HepG2 (cell line): Measurements from ENCODE around the gene IGFBP6. TPM values are rescaled to one million over a fixed set of nuclear protein-coding genes. Genes with fewer than 3 reads are reported as not detected.

Experiments
- CEBPG ChIP-seq: IDR thresholded peaks from 2 replicates; pipeline ENCODE4 v1.6.1; 2016
- ETV5 ChIP-seq: IDR thresholded peaks from 2 replicates; pipeline ENCODE4 v1.6.1; 2018; ENCODE audit warnings: missing biosample characterization, missing genetic modification reagents, inconsistent platforms, borderline replicate concordance
- HDAC1 ChIP-seq: sonication (generic); formaldehyde crosslinking; IDR thresholded peaks from 2 replicates; pipeline ENCODE4 v1.5.1; 2020; ENCODE audit warnings: mild to moderate bottlenecking, missing genetic modification reagents
- IKZF1 ChIP-seq: fragments of 450-650 bp; IDR thresholded peaks from 2 replicates; pipeline ENCODE4 v1.7.1; 2016
- MEIS1 ChIP-seq: sonication (generic); formaldehyde crosslinking; IDR thresholded peaks from 2 replicates; pipeline ENCODE4 v1.9.0; 2021; ENCODE audit warnings: mild to moderate bottlenecking, missing genetic modification reagents, moderate library complexity, borderline replicate concordance
- PATZ1 ChIP-seq: sonication (generic); formaldehyde crosslinking; IDR thresholded peaks from 2 replicates; pipeline ENCODE4 v1.4.0; 2020; ENCODE audit warnings: missing genetic modification reagents
- TARDBP ChIP-seq: sonication (generic); formaldehyde crosslinking; IDR thresholded peaks from 2 replicates; pipeline ENCODE4 v1.8.0; 2022; ENCODE audit warnings: mild to moderate bottlenecking, missing genetic modification reagents
- ZIK1 ChIP-seq: sonication (generic); formaldehyde crosslinking; IDR thresholded peaks from 2 replicates; pipeline ENCODE4 v1.5.0; 2020; ENCODE audit warnings: mild to moderate bottlenecking, low read depth, missing genetic modification reagents, borderline replicate concordance
- ZMAT3 ChIP-seq: sonication (generic); formaldehyde crosslinking; conservative IDR thresholded peaks from 2 replicates; pipeline ENCODE4 v1.7.0; 2021; ENCODE audit warnings: missing genetic modification reagents
- ZNF432 ChIP-seq: sonication (generic); formaldehyde crosslinking; IDR thresholded peaks from 2 replicates; pipeline ENCODE4 v1.5.0; 2020; ENCODE audit warnings: missing genetic modification reagents, mild to moderate bottlenecking, borderline replicate concordance
- ZNF616 ChIP-seq: sonication (generic); formaldehyde crosslinking; IDR thresholded peaks from 2 replicates; pipeline ENCODE4 v1.5.0; 2020; ENCODE audit warnings: low read depth, mild to moderate bottlenecking, missing genetic modification reagents
- ZSCAN20 ChIP-seq: sonication (generic); formaldehyde crosslinking; IDR thresholded peaks from 2 replicates; pipeline ENCODE4 v1.4.0; 2020; ENCODE audit warnings: missing genetic modification reagents, mild to moderate bottlenecking, borderline replicate concordance
- polyA plus RNA-seq, 8 experiments: library from polyadenylated mRNA; depleted of rRNA in 3 of 8; stranded (reverse) in 7 of 8; unstranded in 1 of 8; fragments of >200 nt; fragmentation: Illumina TruSeq in 4 of 8; extraction: Trizol in 4 of 8; gene quantifications; 2 replicates each; pipeline versions ENCODE4 v1.2.1 to v1.2.3, GENCODE V29; 2011 to 2016; ENCODE audit warnings: low read depth in 4 of 8, missing spikeins in 1 of 8, mixed read lengths in 1 of 8; ENCODE audit not compliant: insufficient read depth in 1 of 8
- total RNA-seq, 5 experiments: library from RNA; depleted of rRNA; stranded (reverse); fragments of >200 nt; fragmentation: Illumina TruSeq; extraction: Trizol; gene quantifications; 2 replicates each; pipeline ENCODE4 v1.2.3, GENCODE V29; 2016; ENCODE audit warnings: low read depth in 1 of 5
- TF ChIP-seq, protein P1 (sequence below): sonication (generic); formaldehyde crosslinking; IDR thresholded peaks from 2 replicates; pipeline ENCODE4 v1.5.0; 2020; ENCODE audit warnings: mild to moderate bottlenecking, missing genetic modification reagents, moderate library complexity

The IGFBP6 gene
- total and polyA plus RNA-seq, 2 of the 13 experiments (the other 11 are each of a cell fraction or from before 2014, with no cell fraction given) = 3.9 to 25.2 TPM

- TF ChIP-seq, protein P1, sequence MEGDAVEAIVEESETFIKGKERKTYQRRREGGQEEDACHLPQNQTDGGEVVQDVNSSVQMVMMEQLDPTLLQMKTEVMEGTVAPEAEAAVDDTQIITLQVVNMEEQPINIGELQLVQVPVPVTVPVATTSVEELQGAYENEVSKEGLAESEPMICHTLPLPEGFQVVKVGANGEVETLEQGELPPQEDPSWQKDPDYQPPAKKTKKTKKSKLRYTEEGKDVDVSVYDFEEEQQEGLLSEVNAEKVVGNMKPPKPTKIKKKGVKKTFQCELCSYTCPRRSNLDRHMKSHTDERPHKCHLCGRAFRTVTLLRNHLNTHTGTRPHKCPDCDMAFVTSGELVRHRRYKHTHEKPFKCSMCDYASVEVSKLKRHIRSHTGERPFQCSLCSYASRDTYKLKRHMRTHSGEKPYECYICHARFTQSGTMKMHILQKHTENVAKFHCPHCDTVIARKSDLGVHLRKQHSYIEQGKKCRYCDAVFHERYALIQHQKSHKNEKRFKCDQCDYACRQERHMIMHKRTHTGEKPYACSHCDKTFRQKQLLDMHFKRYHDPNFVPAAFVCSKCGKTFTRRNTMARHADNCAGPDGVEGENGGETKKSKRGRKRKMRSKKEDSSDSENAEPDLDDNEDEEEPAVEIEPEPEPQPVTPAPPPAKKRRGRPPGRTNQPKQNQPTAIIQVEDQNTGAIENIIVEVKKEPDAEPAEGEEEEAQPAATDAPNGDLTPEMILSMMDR (CRISPR knock-in tag) = no peak
- TF ChIP-seq ZSCAN20 (CRISPR knock-in tag) (no peak), IKZF1 (no peak), CEBPG (CRISPR knock-in tag) (no peak), HDAC1 (CRISPR knock-in tag) (0 out of 2 replicates have a peak, but pooled peaks have one; percentile 10), ZNF616 (CRISPR knock-in tag) (no peak), PATZ1 (CRISPR knock-in tag) (peak; percentile 84), ZIK1 (CRISPR knock-in tag) (no peak), TARDBP (0 out of 2 replicates have a peak, but pooled peaks have one; percentile 23), ZMAT3 (CRISPR knock-in tag) (peak; percentile 80; the same call in 1 of the 2 replicates), ETV5 (CRISPR knock-in tag) (peak; percentile 15; the same call in 1 of the 2 replicates), ZNF432 (CRISPR knock-in tag) (no peak), MEIS1 (no peak)
These were observed 48.6 kb upstream of the IGFBP6 start (continued) for GRCh38 chr12:53048780-53049401.
